CD4-positive, alpha-beta T cell treated with Interleukin-12 subunit alpha and Interleukin-12 subunit beta, for 1 hour (primary cell): ENCODE data around the gene LMBR1.

ENCODE experiments used
- DNase-seq: peaks from one replicate; pipeline ENCODE4 v3.0.0-alpha.2; 2020

Gene LMBR1

GRCh38 chr7:156791241-156791640, 101.7 kb downstream of the LMBR1 start:
- no peak for DNase-seq

DNA sequence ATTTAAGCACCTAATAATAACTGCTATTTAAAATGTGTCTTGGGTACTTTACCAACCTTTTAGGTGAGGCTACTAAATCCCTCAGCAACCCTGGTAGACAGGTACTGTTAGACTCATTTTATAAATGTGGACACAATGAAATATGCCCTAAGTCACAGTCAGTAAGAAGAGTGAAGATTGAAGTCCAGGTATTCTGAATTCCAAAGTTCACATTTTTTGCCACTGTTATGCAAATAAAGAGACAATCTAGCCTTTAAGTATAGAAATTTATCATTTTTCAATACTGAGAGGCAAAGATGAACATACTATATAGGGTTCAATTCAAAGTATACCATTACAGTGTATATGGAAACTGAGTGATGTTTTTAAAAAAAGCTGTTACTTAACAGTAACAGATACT, 102.7 kb downstream of the LMBR1 start:
- DNase-seq, result no peak

DNA sequence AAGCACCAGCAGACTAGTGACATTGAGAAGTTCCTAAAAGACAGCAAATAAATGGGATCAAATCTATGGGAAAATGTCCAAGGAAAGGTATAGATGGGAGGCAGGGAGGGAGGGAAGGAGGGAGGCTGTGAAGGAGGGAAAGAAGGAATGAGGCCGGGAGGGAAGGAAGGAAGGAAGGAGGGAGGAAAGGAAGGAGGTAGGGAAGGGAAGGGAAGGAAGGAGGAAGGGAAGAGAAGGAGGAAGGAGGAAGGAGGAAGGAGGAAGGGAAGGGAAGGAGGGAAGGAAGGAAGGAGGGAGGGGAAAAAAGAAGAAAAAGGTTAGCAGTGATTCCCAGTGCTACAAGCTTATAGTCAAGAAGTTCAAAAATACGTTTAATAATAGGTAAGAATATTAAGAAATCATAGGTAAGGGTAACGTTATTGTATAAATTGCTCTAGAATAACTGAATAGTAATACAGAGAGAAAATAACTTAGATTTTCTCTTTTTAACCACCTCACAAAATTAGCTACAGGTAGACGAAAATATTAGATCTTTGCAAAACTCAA, 106.9 kb downstream of the LMBR1 start:
- DNase-seq, result no peak

- no peak for DNase-seq
Observed at GRCh38 chr7:156783864-156784263, 109.1 kb downstream of the LMBR1 start.

GRCh38 chr7:156781972-156782371, 111.0 kb downstream of the LMBR1 start:
- no peak for DNase-seq

DNA sequence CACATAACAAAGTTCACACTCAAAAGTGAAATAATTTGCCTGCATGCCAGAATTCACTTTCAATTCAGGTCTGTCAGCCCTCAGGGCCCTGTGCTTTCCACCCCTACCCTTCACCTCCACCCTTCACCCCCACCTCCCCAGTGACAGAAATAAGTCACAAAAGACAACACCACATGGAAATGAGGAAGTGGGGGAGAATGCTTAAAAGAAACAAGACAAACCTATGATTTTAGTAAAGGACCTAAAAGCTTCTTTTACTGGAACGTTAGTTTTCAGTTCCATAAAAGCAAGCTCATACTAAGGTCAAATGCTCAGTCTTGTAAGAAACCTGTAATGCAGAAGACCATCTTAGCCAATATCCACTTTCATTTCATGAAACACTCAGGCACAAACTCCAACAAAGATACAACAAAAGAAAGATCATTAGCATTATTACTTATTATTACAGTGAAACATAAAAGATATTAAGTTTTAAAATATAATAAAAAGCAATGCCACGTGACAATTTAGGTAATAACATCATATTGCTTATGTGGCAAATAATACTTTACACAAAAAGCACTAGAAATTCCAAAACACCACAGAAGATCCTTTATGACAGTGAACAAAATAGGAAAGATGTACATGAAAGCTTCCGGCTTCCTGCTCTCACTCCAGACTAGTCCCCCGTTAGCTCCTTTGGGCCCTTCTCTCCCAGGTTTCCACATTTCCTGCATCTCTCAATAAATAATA, 112.1 kb downstream of the LMBR1 start:
- DNase-seq, result no peak

- DNase-seq, result no peak
Observed at GRCh38 chr7:156778668-156779067, 114.3 kb downstream of the LMBR1 start.

DNA sequence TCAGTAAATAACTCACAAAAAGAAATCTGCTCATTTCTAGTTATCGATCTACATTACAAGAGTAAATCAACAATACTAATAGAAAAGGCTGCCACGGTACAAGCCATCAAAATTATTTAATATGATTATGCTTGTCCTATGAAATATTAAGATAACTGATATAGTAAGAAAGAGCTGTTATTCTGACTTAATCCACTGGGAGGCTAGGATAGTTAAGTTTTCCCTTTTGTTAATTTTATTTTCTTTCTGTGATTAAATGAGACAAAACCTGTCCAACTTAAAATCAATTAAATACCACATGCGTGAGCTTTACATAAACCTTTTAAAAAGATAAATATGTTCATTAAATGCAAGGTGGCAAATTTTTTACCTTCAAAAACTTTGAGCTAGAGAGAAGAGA, 114.8 kb downstream of the LMBR1 start:
- no peak for DNase-seq

- DNase-seq, result no peak
Observed at GRCh38 chr7:156777364-156778069, 115.5 kb downstream of the LMBR1 start.

- DNase-seq, result no peak
Observed at GRCh38 chr7:156776527-156776926, 116.5 kb downstream of the LMBR1 start.

- no peak for DNase-seq
Observed at GRCh38 chr7:156773966-156774365, 119.0 kb downstream of the LMBR1 start.

GRCh38 chr7:156772725-156773124, 120.3 kb downstream of the LMBR1 start:
- DNase-seq, result no peak

- no peak for DNase-seq
Observed at GRCh38 chr7:156768698-156769472, 124.1 kb downstream of the LMBR1 start.

- DNase-seq, result no peak
Observed at GRCh38 chr7:156766666-156767065, 126.3 kb downstream of the LMBR1 start.

DNA sequence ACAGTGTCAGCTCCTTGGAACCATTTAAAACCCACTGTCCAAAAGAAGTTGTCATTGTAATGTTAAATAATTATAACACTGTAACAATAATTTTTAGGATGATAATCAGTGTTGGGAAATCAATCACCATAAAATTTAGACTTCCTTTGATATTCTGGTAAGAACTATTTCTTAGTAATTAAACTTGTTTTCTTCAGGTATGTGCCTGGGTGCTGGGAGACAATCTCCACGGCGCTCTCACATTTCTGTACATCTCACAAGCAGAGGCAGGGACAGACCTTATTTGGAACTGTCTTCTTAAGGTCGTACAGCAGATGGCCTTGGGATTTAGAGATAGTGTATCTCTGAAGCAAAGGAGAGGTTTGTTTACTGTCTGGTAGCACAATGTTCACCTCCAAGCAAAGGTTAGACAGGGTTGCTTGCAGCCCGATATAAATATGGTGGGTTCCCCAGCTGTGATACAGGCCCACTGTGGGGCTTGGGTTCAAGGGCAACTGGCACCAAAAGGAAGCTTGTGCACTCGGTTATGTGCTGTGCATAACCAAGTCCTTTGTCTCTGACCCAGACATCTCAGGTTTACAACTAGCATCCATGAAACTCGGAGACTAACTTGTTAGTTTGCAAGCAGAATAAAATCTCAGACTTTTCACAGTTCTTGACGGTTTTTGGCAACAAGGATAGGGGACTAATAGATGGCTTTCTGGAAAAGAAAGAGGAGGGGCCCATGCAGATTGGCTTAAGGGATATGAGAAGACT, 126.9 kb downstream of the LMBR1 start:
- no peak for DNase-seq

- no peak for DNase-seq
Observed at GRCh38 chr7:156764766-156765165, 128.2 kb downstream of the LMBR1 start.

GRCh38 chr7:156764016-156764669, 128.8 kb downstream of the LMBR1 start:
- DNase-seq, result no peak

DNA sequence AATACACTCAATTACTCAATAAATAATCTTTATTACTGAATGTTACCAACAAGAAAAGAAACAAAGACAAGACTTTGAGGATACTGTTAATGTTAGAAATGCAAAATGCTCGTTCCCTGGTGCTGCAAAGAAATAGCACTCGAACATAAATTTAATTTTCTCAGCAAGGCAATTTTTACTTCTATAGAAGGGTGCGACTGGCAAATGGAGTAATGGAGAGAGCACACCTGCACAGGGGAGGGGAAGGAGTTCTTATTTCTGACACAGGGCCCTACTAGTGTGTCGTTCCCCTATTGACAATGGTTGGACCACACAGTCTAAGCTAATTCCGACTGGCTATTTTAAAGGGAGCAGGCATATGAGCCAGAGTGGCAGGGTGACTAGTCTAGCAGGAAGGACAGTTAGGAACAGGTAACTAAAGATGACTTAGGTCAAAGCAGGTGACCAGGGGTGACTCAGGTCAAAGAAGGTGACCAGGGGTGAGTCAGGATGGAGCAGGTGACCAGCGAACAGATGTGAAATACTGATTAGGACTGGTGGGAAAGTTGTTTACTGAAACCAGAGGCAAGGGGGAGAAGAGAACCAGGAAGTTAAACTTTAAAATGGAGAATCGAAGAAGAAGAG, 133.3 kb downstream of the LMBR1 start:
- DNase-seq, result no peak

- no peak for DNase-seq
Observed at GRCh38 chr7:156759143-156759542, 133.8 kb downstream of the LMBR1 start.

DNA sequence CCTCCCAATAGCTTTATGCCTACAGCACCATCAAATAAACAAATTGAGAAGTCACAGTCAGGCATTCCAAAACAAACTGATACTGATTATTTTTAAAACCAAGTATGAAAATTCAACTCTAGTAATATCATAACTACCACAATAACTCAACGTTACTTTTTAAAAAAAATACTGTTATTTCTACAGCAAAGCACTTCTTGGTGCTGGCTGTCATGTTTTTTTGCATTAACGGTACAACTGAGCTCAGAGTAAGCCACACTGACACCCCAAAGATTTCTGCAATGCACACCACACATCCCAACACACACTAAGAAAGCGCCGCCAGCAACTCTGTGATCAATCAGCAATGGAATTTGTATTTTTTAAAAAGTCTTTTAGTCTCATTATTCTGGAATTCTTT, 138.8 kb downstream of the LMBR1 start:
- no peak for DNase-seq

- DNase-seq, result no peak
Observed at GRCh38 chr7:156753630-156754029, 139.4 kb downstream of the LMBR1 start.

DNA sequence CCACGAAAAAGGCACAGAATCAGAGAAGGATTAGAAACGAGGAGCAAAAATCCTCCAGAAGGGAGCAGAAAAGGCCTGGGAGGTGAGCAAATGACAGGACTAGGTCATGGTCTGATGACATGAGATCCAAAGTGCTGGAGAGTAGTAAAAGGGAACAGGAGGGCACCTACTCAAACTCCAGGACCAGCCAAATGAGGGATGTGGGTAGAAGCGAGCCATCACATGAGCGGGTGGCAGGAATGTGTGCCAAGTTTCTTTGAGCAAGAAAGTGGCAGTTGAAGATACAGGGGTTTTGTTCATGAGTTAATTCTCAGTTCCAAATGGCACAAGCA, 139.8 kb downstream of the LMBR1 start:
- DNase-seq, result no peak
